ENCODE measurements around the gene ASPHD1.

- no peak for TF ChIP-seq POLR2AphosphoS2 (conservative IDR thresholded peaks at IDR 0.05; ENCODE audit: low read length)
- no peak for TF ChIP-seq EP300 (IDR thresholded peaks at IDR 0.05)
- TF ChIP-seq CTCF (IDR thresholded peaks at IDR 0.05) = no peak
- no peak for TF ChIP-seq HOXA7 (CRISPR knock-in tag; IDR thresholded peaks at IDR 0.05)
- TF ChIP-seq FOSL2 (IDR thresholded peaks at IDR 0.05) = no peak
- no peak for TF ChIP-seq FOSL2 (CRISPR knock-in tag; IDR thresholded peaks at IDR 0.05)
- TF ChIP-seq CHD2 (IDR thresholded peaks at IDR 0.05; ENCODE audit: low read length, partially characterized antibody) = no peak
- no peak for TF ChIP-seq POLR2A (IDR thresholded peaks at IDR 0.05; ENCODE audit: low read length)
- TF ChIP-seq REST (IDR thresholded peaks at IDR 0.05) = no peak
- no peak for TF ChIP-seq HOXB13 (CRISPR knock-in tag; IDR thresholded peaks at IDR 0.05; ENCODE audit: low read depth)
- TF ChIP-seq BHLHE40 (IDR thresholded peaks at IDR 0.05; ENCODE audit: low read depth, low read length) = no peak
- TF ChIP-seq NPAS2 (CRISPR knock-in tag; IDR thresholded peaks at IDR 0.05; ENCODE audit: borderline replicate concordance) = no peak
- TF ChIP-seq KDM1A (IDR thresholded peaks at IDR 0.05; ENCODE audit: low read depth) = no peak
- TF ChIP-seq PBX3 (IDR thresholded peaks at IDR 0.05) = no peak
- TF ChIP-seq SMC3 (IDR thresholded peaks at IDR 0.05) = no peak
These were observed 5.4 kb downstream of the ASPHD1 start for GRCh38 chr16:29905668-29906067.
